HG02678 (cell line): Measurements from ENCODE around the gene UST.
"Not testable (repeated sequence)": the region's sequence is repeated elsewhere in the genome, so short reads cannot be mapped to it uniquely, and the experiment has no call there.

Experiments
- ATAC-seq: cut with Tn5 transposase; IDR thresholded peaks from one replicate; pipeline ENCODE4 v1.9.1; 2021; ENCODE audit warnings: mild to moderate bottlenecking, moderate library complexity; ENCODE audit not compliant: unreplicated experiment

UST gene

DNA sequence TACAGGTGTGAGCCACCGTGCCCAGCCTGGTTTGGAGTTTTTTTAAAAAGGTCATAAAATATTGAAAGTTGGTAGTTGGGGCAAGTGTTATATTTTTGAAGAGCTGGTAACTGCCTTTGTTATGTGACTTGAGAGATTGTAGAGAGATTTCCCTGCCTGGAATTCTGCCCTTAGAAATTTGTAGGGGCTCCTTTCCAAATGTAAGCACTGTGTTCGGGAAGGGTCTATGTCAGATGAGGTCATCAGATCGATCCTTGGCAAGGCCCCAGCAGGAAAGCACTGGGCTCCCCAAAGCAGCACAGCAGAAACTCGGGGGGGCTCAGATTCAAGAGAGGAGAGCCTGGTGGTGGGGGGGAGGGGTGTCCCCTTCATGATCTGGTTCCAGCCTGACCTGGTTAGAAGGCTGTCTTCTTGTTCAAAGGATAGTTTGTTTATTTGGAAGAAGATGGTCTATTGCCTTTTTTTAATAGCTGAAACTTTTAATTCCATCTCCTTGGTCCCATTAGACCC lies 220.2 kb downstream of the UST start:
- ATAC-seq = no peak

DNA sequence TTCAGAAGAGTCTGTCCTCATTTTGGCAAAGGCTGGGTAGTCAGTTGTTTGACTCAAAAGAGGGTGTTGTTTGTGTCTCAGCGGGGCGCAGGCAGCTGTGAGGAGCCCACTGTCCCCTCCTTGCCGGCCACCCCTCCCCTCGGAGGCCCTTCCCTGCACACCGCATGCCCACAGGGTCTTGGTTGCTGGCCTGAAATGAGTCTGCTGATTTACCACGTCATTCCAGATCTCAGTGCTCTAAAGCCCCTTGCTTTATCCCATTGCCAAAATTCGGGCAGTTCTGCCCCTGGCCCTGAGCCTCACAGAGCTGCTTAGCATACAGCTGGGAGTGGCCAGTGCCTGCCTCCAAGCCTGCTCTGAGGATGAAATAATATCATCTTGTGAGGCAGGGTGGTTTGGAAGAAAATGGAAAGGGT lies 220.7 kb downstream of the UST start:
- ATAC-seq = no peak

DNA sequence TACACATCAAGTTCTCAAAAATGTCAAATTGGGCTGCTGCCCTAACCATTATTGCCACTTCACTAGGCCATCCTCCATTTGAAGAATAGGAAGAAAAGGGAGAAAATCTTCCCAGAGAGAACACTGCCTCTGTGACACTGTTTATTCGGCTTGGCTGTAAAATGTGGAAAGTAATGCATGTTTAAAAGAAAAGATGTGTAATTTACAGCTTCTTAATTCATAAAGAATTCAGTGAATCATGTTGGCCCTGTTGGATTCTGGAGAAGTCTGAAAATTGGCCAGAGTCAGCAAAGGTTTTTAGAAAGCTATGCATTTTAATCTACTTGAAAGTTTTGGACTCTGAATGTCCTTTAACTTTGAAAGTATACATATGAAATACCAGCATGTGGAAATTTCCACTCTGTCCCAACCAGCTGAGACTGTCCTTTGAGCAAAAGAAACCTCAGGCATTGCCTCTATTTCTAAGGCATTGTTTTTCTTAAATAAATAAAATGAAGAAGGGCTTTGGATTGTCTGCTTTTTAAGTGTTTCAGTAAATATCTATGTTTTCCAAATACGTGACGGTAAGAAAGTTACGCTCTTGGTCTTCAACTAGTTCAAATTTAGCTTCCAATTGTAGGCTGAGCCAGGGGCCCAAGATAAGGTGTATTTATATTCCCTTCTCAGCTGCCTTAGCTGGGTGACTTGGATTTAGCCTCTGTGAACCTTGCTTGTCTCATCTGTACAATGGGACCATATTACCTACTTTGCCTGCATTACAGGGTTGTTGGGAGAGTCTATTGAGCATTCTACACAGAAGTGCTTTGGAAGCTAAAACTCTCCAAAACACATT lies 222.2 kb downstream of the UST start:
- no peak for ATAC-seq

DNA sequence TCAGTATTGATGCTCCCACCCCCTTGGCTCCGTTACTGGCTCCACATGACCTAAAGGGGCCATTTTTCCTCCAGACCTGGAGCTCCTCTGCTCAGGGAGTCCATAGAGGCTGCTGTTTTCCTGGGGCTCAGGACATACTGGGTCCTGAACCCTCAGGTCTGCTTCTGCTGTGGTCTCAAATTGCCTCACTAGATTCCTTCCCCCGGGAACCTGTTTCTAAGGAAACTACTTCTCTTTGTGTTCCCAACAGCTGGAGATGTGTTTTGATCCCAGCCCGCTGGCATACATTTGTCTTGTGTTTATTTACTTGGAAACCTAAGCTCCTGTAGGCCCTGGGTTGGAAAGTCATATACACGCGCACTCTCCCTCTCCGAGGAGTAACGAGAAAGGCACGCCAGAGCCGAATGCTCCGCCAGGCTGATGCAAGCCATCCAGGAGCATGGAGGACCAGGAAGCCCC lies 222.8 kb downstream of the UST start:
- ATAC-seq = no peak

DNA sequence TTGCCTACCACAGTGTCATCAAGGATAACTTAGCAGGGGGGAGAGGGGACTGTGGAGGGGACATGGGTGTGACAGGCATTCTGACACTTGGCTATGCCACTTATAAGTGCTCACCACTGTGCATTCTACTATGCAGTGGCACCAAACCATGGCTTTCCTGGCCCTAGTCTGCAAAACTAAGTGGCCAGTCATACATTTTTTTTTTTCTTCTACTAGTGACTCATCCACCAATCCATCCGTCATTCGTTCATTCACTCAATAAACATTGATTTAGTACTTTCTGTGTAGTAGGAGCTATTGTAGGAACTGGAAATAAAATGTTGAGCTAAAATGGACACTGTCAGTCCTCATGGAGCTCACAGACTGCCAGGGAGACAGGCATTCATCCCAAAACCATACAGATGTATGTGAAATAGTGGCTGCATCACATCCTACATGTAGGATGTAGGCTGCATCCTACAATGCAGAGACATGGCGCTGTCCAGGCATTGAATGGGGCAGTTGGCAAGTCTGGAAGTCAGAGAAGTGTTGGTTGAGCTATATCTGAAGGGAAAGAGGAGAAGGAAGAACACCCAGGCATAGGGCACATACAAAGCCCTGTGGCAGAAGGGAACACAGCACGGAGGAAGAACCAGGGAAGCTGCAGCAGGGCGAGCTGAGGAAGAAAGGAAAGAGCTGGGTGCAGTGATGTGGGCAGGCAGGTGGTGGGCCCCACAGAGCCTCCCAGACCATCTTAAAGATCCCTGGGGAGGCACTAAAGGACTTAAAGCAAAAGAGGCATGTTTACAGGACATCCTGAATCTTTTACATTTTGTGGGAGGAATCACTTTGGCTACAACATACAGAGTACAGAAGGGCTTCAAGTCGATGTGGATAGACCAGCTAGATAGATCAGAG lies 224.4 kb downstream of the UST start:
- no peak for ATAC-seq

DNA sequence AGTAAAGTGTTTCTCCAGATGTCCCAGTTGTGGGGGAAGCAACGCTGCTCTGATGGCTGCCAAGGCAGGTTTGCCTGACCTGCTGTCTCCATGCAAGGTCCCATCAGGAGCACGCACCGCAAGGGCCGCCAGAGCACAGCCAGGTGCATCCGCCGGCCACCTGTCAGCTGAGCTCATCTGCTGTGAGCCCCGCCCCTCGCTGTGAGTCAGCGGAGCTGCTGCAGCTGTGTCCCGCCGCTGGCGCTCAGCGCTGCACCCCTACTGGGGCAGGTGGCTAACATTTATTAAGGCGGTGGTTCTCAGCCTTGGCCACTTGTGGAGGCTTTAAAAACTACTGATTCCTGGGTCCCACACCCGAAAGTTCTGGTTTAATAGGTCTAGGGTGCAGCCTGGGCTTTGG lies 225.7 kb downstream of the UST start:
- ATAC-seq = no peak

DNA sequence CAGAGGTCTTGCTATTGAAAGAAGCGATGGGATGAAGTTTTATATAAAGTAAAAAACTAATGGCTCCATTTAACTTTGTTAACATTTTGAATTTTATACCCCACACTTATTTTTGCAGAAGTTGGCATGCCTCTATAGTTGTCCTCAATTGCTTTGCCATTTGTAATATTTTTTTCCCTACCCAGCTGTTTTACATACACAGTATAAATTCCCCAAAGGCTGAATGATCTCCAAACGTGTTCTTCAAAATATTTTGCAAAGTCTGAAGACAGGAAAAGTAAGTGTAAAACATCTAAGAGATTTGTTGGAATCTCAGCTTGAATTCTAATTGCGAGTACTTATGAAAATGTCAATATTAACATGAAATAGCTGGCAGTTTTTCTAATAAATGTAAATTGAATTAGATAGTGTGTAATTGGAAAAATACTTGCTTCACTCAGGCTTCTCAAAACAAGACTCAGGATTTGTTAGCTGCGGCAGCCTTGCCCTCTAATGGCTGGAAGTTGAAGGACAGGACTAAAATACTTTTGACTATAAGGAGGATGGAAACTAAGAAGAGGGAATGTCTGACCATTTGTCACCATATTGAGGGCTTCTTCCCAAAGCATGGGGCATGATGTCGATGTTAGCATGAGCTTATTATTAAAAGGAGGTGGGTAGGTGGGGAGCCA lies 226.8 kb downstream of the UST start:
- no peak for ATAC-seq

DNA sequence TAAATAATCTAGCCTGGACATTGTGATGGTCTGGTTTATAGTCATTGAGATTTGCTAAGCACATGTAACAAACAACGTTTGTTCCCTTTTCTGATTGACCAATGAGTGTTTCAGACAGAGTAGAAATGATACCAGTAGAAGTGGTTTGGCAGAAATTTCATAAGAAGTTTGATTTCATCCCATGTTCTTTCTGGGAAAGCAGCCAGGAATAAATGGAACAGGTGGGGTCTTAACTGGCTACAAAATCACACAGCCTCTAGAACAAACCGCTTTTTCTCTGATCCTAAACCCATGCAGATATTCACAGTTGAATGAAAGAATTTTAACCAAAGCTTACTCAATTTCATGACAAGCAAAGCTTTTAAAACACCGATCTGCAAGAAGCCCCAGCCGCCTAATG lies 227.5 kb downstream of the UST start:
- ATAC-seq = no peak

DNA sequence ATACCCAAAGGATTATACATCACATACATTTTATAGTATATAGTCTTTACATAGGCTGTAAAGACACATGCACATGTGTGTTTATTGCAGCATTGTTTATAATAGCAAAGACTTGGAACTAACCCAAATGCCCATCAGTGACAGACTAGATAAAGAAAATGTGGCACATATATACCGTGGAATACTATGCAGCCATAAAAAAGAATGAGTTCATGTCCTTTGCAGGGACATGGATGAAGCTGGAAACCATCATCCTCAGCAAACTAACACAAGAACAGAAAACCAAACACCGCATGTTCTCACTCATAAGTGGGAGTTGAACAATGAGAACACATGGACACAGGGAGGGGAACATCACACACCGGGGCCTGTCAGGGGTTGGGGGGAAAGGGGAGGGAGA lies 231.5 kb downstream of the UST start:
- not testable (repeated sequence) for ATAC-seq

DNA sequence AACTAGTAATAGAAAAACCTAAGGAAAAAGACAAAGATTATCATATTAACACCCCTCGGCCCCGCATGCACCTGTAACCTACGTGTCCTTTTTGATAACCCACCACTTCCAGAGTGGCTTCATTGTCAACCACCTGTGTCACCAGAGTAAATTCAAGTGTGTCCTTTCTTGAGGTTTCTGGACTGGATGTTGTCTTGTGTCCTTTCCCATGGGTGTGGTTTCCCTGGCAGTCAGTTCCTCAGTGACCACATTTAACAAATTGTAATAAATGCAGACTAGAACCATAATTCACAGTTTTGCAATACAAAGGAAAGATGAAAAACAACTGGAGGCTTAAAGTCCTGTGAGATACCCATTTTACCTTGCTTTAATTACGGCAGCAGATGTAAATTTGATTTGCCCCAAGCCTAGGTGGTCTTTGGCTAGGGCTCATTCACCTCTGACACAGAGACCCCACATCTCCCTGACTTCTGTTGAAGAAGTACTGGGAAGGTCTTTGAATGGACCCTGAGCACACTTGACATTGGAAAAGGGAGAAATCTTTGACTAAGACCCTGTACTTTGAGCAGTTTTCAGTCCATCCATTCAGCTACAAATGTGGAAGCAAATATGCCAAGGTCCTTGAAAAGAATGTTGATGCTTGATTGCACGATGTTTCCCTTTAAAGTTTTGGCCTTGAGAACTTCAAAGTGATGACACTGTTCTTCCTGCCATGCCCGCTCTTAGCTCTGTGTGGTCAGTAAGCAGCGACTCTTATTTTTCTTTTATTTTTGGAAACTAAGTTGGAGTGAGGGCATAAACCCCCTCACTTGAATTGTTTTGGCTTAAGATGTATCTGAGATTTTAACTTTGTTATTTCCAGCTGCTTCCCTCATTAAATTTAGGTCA lies 232.4 kb downstream of the UST start:
- ATAC-seq = no peak

DNA sequence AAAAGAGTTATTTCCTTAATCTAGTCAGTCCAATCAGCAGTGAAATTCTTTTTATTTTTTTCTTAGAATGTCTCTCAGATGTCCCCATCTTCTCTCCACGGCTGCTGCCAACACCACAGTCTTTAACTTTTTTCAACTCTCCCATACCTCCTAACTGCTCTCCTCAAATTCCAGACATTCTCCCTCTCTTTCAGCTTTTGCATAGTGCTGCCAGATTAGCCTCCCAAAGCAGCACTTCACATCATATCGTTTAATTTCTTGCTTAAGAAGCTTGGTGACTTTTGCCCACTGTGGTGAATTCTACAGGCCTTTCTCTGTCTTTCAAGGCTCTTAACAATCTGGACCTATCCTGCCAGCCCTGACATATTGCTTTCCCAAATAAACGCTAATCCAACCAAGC lies 233.4 kb downstream of the UST start:
- ATAC-seq = no peak

DNA sequence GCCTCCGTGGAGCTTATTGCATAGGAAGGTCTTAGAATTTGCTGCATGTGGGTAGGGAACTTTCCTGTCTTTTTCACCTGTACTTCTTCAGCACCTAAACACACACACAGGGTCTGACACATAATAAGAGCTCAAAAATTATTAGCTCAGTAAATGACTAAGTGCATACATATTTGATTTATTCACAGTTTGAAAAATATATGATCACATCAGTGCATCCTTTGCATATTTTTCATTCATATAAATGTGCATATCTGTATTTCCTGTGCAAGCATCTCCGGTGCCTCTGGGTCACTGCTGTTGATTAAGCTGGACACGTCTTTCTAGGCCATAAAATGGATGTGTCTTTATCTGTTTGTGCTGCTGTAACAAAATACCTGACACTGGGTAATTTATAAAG lies 234.7 kb downstream of the UST start:
- no peak for ATAC-seq

DNA sequence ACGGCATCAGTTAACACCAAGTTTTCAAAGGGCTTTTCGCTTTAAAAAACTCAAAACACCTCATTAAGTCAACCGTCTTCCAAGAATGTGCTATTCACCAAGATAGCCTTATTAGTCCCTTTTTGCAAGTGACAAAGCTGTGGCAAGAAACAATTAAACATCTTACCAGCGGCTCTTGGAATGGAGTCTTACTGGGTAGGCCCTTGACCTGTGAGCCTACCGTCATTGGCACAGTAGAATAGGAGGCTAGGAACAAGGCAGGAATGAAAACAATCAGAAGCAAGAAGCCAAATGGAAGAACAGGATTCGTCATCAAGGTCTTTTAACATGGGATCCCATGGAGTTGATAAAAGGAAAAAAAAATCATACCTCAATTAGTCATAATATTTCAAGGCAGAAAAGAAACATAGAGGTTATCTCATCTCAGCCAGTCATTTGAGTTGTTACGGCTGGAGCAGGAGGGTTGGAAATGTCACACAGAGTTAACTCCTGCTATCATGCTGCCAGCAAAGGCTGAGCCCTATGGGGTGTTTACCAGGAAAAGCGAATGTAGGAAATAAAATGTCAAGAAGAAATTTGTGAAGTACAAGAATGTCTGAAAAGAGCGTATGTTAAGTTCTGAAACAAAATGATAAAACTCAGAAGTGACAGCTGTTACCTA lies 236.4 kb downstream of the UST start:
- ATAC-seq = no peak

DNA sequence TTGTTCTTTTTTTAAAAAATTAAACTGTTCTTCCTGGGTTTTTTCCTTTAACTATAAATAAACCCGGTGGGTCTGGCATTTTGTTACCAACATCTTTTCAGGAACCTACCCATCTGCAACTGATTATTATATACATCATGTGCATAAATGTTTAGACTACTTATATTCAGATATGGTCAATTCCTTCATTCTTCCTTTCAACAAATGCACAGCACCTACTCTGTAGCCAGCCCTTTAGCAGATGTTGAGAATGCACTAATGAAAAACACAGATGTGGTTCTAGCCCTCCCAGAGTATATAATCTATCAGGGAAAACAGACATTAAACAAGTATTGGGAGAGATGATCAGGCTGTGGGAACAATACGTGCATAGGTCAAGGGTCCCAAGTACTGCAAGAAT lies 237.1 kb downstream of the UST start:
- no peak for ATAC-seq

DNA sequence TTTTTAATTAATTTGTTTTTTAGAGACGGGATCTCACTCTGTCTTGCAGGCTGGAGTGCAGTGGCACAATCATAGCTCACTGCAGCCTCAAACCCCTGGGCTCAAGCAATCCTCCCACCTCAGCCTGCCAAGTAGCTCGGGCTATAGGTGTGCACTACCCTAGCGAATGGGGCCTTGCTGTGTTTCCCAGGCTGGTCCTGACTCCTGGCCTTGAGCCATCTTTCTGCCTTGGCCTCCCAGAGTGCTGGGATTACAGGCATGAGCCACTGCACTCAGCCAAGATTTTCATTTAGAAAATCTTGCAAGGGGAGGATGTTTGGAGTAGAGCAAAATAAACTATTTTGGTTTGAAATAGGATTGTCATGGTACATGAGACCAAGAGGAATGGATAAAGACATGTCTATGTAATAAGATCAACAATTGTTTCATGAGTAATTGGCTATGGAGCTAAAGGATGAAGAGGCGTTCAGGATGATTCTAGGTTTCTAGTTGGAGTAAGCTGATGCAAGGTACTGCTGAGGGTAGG lies 237.8 kb downstream of the UST start:
- ATAC-seq = no peak

DNA sequence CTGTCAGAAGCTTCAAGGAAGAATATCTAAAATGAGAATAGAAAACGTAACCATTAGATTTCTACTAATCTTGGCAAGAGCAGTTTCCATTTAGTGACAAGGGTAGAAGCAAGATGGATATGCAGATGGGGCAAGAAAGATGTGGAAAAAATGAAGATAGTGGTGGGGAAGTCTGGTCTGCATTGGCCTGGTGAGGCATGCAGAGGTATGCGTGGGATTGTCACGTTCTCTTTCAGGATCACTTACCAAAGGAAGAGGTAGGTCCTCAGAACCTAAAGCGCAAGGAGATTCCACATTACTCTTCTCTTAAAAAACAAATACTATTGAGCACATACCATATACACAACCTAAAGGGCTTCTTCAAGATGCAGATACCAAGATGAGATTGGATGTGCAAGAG lies 238.7 kb downstream of the UST start:
- no peak for ATAC-seq

DNA sequence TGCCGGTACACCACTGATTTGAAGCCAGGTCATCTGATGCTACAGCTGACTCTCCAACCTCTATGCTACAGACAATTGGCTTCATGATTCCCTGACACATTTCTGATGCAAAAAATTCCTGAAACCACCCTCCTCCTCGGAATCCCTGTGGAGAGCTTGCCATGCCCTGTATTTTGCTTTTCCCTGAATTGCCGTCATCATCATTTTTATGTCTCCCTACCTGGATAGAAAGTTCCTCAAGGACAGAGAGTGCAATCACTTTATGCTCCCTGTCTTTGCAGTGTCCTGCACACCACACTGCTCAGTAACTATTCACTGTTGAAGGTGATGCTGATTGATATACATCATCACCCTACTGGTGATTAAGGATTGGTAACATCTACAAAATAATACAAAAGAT lies 239.8 kb downstream of the UST start:
- ATAC-seq = no peak

DNA sequence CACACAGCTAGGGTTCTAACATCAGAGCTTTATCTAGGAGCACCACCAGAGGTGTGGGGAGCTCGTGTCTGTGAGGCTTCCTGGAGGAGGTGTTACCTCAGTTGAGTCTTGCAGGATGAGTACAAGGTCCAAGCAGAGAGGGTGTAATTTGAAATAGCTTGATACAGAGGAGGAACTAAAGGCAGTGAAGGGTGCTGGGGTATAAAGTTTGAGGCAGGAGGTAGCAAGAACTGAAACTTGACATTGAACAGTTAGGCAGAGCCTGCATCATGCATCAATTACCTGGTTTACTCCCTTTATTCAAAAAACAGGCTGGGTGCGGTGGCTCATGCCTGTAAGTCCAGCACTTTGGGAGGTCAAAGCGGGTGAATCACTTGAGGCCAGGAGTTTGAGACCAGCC lies 241.2 kb downstream of the UST start:
- no peak for ATAC-seq

DNA sequence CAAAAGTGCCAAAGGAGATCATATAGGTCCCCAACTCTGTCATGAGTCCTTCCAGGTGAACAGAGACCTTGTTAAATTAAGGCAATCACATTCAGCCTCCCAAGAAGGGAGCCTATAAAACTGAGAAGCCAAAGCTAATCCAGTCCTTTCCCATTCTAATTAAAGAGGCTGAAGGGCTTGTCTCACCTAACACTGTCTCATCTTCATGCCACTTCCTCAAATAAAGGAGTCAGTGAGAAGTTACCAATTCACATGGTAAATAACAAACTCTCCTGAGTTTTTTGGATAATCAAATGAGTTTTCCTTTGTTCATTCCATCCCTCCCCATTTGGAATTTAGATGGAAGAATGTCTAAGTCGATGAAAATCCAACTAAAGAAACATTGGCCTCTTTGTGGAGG lies 242.8 kb downstream of the UST start:
- ATAC-seq = no peak

DNA sequence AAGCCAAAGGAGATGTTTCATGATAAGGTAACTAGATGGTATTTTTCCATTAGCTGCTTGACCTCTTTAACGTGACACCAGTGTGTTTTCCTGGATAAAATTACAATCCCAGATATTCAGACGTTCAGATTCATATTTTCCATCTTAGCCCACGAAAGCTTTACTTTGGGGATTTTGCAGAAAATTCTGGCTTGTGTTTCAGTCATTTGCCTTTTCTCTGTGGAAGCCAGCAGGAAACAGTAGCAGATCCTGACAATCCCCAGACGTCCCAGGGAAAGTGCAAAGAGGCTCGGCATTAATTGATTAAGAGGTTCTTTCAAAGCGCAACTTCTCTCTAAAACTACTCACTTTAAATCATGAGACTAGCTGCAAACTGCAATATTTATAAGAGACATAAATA lies 243.6 kb downstream of the UST start:
- ATAC-seq = no peak
